GM21367 (cell line): ENCODE measurements around the gene SPRED3.

Source experiments
- ATAC-seq: cut with Tn5 transposase; IDR thresholded peaks from one replicate; pipeline ENCODE4 v1.9.1; 2021; ENCODE audit not compliant: unreplicated experiment

Gene SPRED3

DNA sequence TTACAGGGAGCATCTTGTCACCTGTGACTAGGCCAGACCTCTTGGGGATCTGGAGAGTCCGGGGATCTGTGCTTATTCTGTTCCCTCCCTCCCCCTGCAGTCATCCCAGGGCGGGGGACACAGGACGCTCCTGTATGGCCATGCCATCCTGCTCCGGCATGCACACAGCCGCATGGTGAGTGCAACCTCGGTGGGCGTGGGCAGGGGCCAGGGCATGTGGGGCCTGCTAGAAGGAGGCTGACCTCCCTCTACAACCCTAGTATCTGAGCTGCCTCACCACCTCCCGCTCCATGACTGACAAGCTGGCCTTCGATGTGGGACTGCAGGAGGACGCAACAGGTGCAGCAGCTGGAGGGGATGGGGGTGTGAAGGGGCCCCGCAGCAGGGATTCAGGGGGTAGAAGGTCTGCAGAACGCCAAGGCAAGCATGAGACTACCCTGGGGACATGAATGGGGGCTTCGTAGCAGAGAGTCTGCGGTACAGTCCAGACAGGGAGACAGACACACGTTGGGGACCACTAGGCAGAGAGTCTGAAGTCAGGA, 55.0 kb downstream of the SPRED3 start:
- ATAC-seq: no peak

DNA sequence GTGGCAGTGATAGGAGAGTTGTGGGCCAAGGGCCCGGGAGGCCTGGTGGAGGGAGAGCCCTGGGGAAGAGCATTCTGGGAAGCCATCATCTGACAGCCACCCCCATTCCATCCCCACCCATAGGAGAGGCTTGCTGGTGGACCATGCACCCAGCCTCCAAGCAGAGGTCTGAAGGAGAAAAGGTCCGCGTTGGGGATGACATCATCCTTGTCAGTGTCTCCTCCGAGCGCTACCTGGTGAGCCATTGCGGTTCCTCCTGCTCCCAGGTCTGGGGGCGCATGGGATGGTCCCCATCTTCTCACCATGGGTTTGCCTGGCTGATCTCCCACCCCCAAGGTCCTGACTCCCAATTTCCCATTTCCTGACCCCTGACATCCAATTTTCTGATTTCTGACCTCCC, 55.5 kb downstream of the SPRED3 start:
- no peak for ATAC-seq

DNA sequence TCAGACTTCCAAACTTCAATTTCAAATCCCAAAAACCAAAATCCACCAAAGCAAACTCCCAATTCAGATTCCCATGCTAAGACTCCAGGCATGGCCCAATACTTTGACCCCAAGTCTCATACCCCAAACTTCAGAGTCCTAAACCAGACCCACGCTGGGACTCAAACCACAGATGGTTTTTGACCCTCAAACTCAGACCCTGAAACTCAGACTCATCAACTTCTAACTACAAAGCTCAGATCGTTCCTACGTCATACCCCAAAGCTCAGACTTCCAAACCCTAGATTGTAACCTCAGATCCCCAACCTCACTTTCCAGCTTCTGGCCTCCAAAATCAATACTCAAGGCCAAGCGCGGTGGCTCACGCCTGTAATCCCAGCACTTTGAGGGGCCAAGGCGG, 56.9 kb downstream of the SPRED3 start:
- no peak for ATAC-seq

DNA sequence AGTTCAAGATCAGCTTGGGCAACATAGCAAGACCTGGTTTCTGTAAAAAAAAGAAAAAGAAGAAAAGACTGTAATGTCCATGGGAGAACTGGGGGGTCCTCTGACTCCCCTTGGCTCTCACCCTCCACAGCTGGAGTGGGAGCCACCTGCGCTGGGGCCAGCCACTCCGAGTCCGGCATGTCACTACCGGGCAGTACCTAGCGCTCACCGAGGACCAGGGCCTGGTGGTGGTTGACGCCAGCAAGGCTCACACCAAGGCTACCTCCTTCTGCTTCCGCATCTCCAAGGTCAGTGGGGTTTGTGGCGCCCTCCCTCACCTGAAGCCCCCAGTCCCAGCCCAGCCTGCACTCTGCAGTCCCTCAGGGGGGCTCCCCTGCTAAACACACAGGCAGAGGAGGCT, 59.7 kb downstream of the SPRED3 start:
- ATAC-seq: no peak
